Measurements from ENCODE around the gene PLEKHS1. TPM values are rescaled to one million over a fixed set of nuclear protein-coding genes. Genes with fewer than 3 reads are reported as not detected.
"Not testable (repeated sequence)": the region's sequence is repeated elsewhere in the genome, so short reads cannot be mapped to it uniquely, and the experiment has no call there.

PLEKHS1 gene
- total and polyA plus RNA-seq, 5 experiments from 2014 or later: not detected

GRCh38 chr10:113821306-113821705 lies 69.8 kb downstream of the PLEKHS1 start:
- H3K27ac Mint-ChIP-seq, H3K36me3 Mint-ChIP-seq, POLR2A ChIA-PET, H3K4me1 Mint-ChIP-seq, H3K9me3 Mint-ChIP-seq, H3K4me3 Mint-ChIP-seq, DNase-seq, H3K27me3 Mint-ChIP-seq, ATAC-seq: not testable (repeated sequence)

GRCh38 chr10:113822174-113822573 lies 70.7 kb downstream of the PLEKHS1 start:
- Mint-ChIP-seq H3K27me3 (peaks cover 0 to 9% (median 0%) of the 10 kb centered on the region in 5 donors), H3K4me3 (no peak overlapping the region), H3K9me3 (no peaks in the 10 kb centered on the region), H3K27ac (no peak overlapping the region), H3K4me1 (no peaks in the 10 kb centered on the region), H3K36me3 (no peaks in the 10 kb centered on the region)
- ATAC-seq (no peak), DNase-seq (no peak)
- POLR2A ChIA-PET: no interaction called here

- Mint-ChIP-seq H3K9me3 (no peaks in the 10 kb centered on the region), H3K27me3 (peaks cover 0 to 9% (median 0%) of the 10 kb centered on the region in 5 donors), H3K27ac (no peak overlapping the region), H3K36me3 (no peaks in the 10 kb centered on the region), H3K4me3 (no peak overlapping the region), H3K4me1 (no peaks in the 10 kb centered on the region)
- ATAC-seq (no peak), DNase-seq (no peak)
- POLR2A ChIA-PET: no interaction called here
These were observed 71.9 kb downstream of the PLEKHS1 start for GRCh38 chr10:113823389-113823788.

- POLR2A ChIA-PET: no interaction called here
- no peaks in the 10 kb centered on the region for H3K36me3 Mint-ChIP-seq
- no peaks in the 10 kb centered on the region for H3K9me3 Mint-ChIP-seq
- peaks cover 0 to 6% (median 0%) of the 10 kb centered on the region in 5 donors for H3K27me3 Mint-ChIP-seq
- no peak overlapping the region for H3K4me3 Mint-ChIP-seq
- no peak overlapping the region for H3K27ac Mint-ChIP-seq
- DNase-seq (no peak), ATAC-seq (no peak)
- no peaks in the 10 kb centered on the region for H3K4me1 Mint-ChIP-seq
These were observed 74.3 kb downstream of the PLEKHS1 start for GRCh38 chr10:113825791-113826190.

GRCh38 chr10:113828567-113828966 lies 77.1 kb downstream of the PLEKHS1 start:
- POLR2A ChIA-PET, H3K4me3 Mint-ChIP-seq, DNase-seq, ATAC-seq, H3K27ac Mint-ChIP-seq, H3K4me1 Mint-ChIP-seq, H3K27me3 Mint-ChIP-seq, H3K36me3 Mint-ChIP-seq, H3K9me3 Mint-ChIP-seq: not testable (repeated sequence)

Small RNA genes within 50 kb of the gene (microRNA-seq; reads per million reads assigned to microRNA genes)
- gene MIR4483 (ENCODE audit: borderline microRNAs expressed): not detected

Other genes starting within 250 kb of the PLEKHS1 start
- gene HABP2, start 198.6 kb upstream of the PLEKHS1 start, total RNA-seq: not detected
- gene HABP2, start 198.6 kb upstream of the PLEKHS1 start, polyA plus RNA-seq: not detected
- not detected for gene NRAP, start 87.6 kb upstream of the PLEKHS1 start, total RNA-seq
- not detected for gene NRAP, start 87.6 kb upstream of the PLEKHS1 start, polyA plus RNA-seq
- gene CASP7, start 71.8 kb upstream of the PLEKHS1 start, total RNA-seq: 10 to 100 TPM; 14.6 to 15.0 TPM
- 10 to 100 TPM; 13.1 to 15.8 (median 15.5) TPM for gene CASP7, start 71.8 kb upstream of the PLEKHS1 start, polyA plus RNA-seq
- 1 to 10 TPM; 4.3 to 4.5 TPM for gene DCLRE1A, start 102.4 kb downstream of the PLEKHS1 start, total RNA-seq
- gene DCLRE1A, start 102.4 kb downstream of the PLEKHS1 start, polyA plus RNA-seq: 1 to 10 TPM; 2.3 to 4.8 (median 3.8) TPM
- 10 to 100 TPM; 22.7 to 25.4 TPM for gene NHLRC2, start 103.0 kb downstream of the PLEKHS1 start, total RNA-seq
- gene NHLRC2, start 103.0 kb downstream of the PLEKHS1 start, polyA plus RNA-seq: 1 to 10 TPM; 3.4 to 7.8 (median 6.7) TPM

Measured in naive thymus-derived CD8-positive, alpha-beta T cell (primary cell).